SK-N-SH (cell line): ENCODE data around the gene SIRT5. TPM values are rescaled to one million over a fixed set of nuclear protein-coding genes. Genes with fewer than 3 reads are reported as not detected.

Source experiments
- CTCF ChIA-PET: fragments of 300-600, 350-600 bp; formaldehyde crosslinking; extraction: SDS; loops from one replicate; lab custom pipeline; 2021; lab: Yijun Ruan, JAX
- POLR2A ChIA-PET: fragments of 350-600 bp; sonication (Branson Sonifier 250); formaldehyde crosslinking; extraction: SDS; loops from one replicate; lab custom pipeline; 2020; ENCODE audit warnings: antibody characterized with exemption, inconsistent platforms; lab: Yijun Ruan, JAX
- DNase-seq: peaks from one replicate; pipeline ENCODE4 v3.0.0; 2012
- H2AFZ ChIP-seq: fragments of 200-600 bp; sonication (generic); 2 replicates; pipeline ENCODE4 v1.8.1; 2016; ENCODE audit warnings: antibody characterized with exemption, mild to moderate bottlenecking, low read depth
- H3F3A ChIP-seq: fragments of 200-600 bp; sonication (generic); replicated peaks from 2 replicates; pipeline ENCODE3; 2016; ENCODE audit warnings: antibody characterized with exemption, mild to moderate bottlenecking; ENCODE audit not compliant: insufficient read depth
- H3K27ac ChIP-seq, 2 experiments: fragments of 200-500 bp in 1 of 2; fragments of 200-600 bp in 1 of 2; sonication (Bioruptor generic) in 1 of 2; sonication (generic), shearing (Covaris generic) in 1 of 2; 2 replicates each; pipeline versions ENCODE4 v1.5.1 to v1.6.1; 2014 to 2016; ENCODE audit warnings: low read depth in 2 of 2, inconsistent platforms in 1 of 2, low read length in 1 of 2, mild to moderate bottlenecking in 1 of 2, mixed read lengths in 1 of 2
- H3K27me3 ChIP-seq: fragments of 200-600 bp; sonication (generic), shearing (Covaris generic); 2 replicates; pipeline ENCODE4 v1.6.1; 2016; ENCODE audit warnings: mixed run types; ENCODE audit not compliant: insufficient read depth
- H3K36me3 ChIP-seq, 2 experiments: fragments of 200-500 bp in 1 of 2; fragments of 200-600 bp in 1 of 2; sonication (Bioruptor generic) in 1 of 2; sonication (generic) in 1 of 2; replicated peaks in 1 of 2; 2 replicates each; pipeline versions ENCODE3 to v1.5.1; 2014 to 2016; ENCODE audit warnings: low read length in 1 of 2, mild to moderate bottlenecking in 1 of 2; ENCODE audit not compliant: insufficient read depth in 2 of 2, control insufficient read depth in 1 of 2
- H3K4me1 ChIP-seq, 2 experiments: fragments of 200-500 bp in 1 of 2; fragments of 200-600 bp in 1 of 2; sonication (Bioruptor generic) in 1 of 2; sonication (generic), shearing (Covaris generic) in 1 of 2; 2 replicates each; pipeline versions ENCODE4 v1.5.1 to v1.6.1; 2014 to 2016; ENCODE audit warnings: low read depth in 1 of 2, low read length in 1 of 2, mixed run types in 1 of 2; ENCODE audit not compliant: insufficient read depth in 2 of 2, control insufficient read depth in 1 of 2
- H3K4me2 ChIP-seq: fragments of 200-600 bp; sonication (generic), shearing (Covaris generic); 2 replicates; pipeline ENCODE4 v1.6.1; 2017; ENCODE audit warnings: mixed run types
- H3K4me3 ChIP-seq, 2 experiments: fragments of 200-500 bp in 1 of 2; fragments of 200-600 bp in 1 of 2; sonication (Bioruptor generic) in 1 of 2; sonication (generic), shearing (Covaris generic) in 1 of 2; 2 replicates each; pipeline versions ENCODE4 v1.5.1 to v1.8.1; 2014 to 2016; ENCODE audit warnings: low read depth in 2 of 2, inconsistent platforms in 1 of 2, low read length in 1 of 2, mild to moderate bottlenecking in 1 of 2, mixed read lengths in 1 of 2, moderate library complexity in 1 of 2
- H3K79me2 ChIP-seq: fragments of 200-600 bp; sonication (generic); 2 replicates; pipeline ENCODE4 v1.8.1; 2017; ENCODE audit warnings: mild to moderate bottlenecking; ENCODE audit not compliant: insufficient read depth
- H3K9ac ChIP-seq: fragments of 200-600 bp; sonication (generic); 2 replicates; pipeline ENCODE4 v1.6.1; 2017; ENCODE audit warnings: mixed run types
- H3K9me2 ChIP-seq: fragments of 200-600 bp; sonication (generic); 2 replicates; pipeline ENCODE4 v1.6.1; 2017; ENCODE audit warnings: mixed run types
- H3K9me3 ChIP-seq: fragments of 200-600 bp; sonication (generic); 2 replicates; pipeline ENCODE4 v1.6.1; 2017; ENCODE audit warnings: mixed run types, mild to moderate bottlenecking, moderate library complexity
- H4K20me1 ChIP-seq: fragments of 200-600 bp; sonication (generic); 2 replicates; pipeline ENCODE4 v1.6.1; 2017; ENCODE audit warnings: mild to moderate bottlenecking, mixed run types; ENCODE audit not compliant: insufficient read depth
- CHD2 ChIP-seq: fragments of 150-350 bp; IDR thresholded peaks from 2 replicates; pipeline ENCODE4 v1.6.1; 2018; ENCODE audit warnings: low read length; ENCODE audit not compliant: partially characterized antibody
- FOXM1 ChIP-seq: IDR thresholded peaks from 2 replicates; pipeline ENCODE4 v1.4.0; 2012; ENCODE audit warnings: low read depth, mild to moderate bottlenecking
- GATA2 ChIP-seq: sonication (generic); formaldehyde crosslinking; IDR thresholded peaks from 2 replicates; pipeline ENCODE4 v1.5.0; 2020; ENCODE audit warnings: mild to moderate bottlenecking, missing genetic modification reagents
- JUND ChIP-seq: IDR thresholded peaks from 2 replicates; pipeline ENCODE4 v1.4.0; 2012
- POLR2AphosphoS5 ChIP-seq: IDR thresholded peaks from 2 replicates; pipeline ENCODE4 v1.6.1; 2012; ENCODE audit warnings: low read depth, low read length
- REST ChIP-seq: IDR thresholded peaks from 2 replicates; pipeline ENCODE4 v1.6.1; 2012; ENCODE audit warnings: mild to moderate bottlenecking, low read depth, low read length, moderate library complexity
- RFX5 ChIP-seq: IDR thresholded peaks from 2 replicates; pipeline ENCODE4 v1.6.1; 2012; ENCODE audit warnings: mild to moderate bottlenecking, improper control_type of control experiment, low read length
- TAF1 ChIP-seq: IDR thresholded peaks from 2 replicates; pipeline ENCODE4 v1.6.1; 2012; ENCODE audit warnings: low read depth, mild to moderate bottlenecking, low read length, moderate library complexity, borderline replicate concordance
- YY1 ChIP-seq: IDR thresholded peaks from 2 replicates; pipeline ENCODE4 v1.4.0; 2012; ENCODE audit warnings: low read depth, mild to moderate bottlenecking
- WGBS: methylation state at CpG from one replicate; pipeline ENCODE4 v1.1.6; 2017; ENCODE audit warnings: low lambda C conversion rate; 5-methylcytosine and 5-hydroxymethylcytosine counted together
- polyA plus RNA-seq, 3 experiments: library from polyadenylated mRNA; depleted of rRNA; stranded (reverse); fragments of >200 nt; gene quantifications; 2 replicates each; pipeline ENCODE4 v1.2.3, GENCODE V29; 2012
- TF ChIP-seq, protein P1 (sequence below): IDR thresholded peaks from 2 replicates; pipeline ENCODE4; 2012

Gene SIRT5
- polyA plus RNA-seq, 1 of the 3 experiments (the other 2 are of a cell fraction), result 6.7 TPM

- DNase-seq, result no peak
- Histone ChIP-seq H3K4me3 (no peak overlapping the region), H3K4me2 (no peak overlapping the region), H3K9me2 (no peaks in the 10 kb centered on the region; the same call in 1 of the 2 replicates), H3K79me2 (no peaks in the 10 kb centered on the region), H3K9ac (no peak overlapping the region), H4K20me1 (no peaks in the 10 kb centered on the region), H3K4me1 (no peaks in the 10 kb centered on the region; a peak in 1 of 4 replicates), H3K9me3 (no peaks in the 10 kb centered on the region), H3K36me3 (peaks cover 62 to 80% of the 10 kb centered on the region in 2 experiments), H3K27ac (no peak overlapping the region), H3F3A (peaks cover 4% of the 10 kb centered on the region), H2AFZ (no peak overlapping the region), H3K27me3 (no peaks in the 10 kb centered on the region)
- ChIA-PET POLR2A (no interaction called here), CTCF (interaction anchor here (1.4 kb wide), 1 partner anchor 23 kb away, joined by 3 read pairs; the partner anchor contains the start of gene NOL7)
- WGBS, result 97% methylated on average over 4 of the region's 4 CpGs
- TF ChIP-seq YY1, result no peak
- no peak for TF ChIP-seq CHD2
- TF ChIP-seq POLR2AphosphoS5, result no peak
- no peak for TF ChIP-seq JUND
- no peak for TF ChIP-seq GATA2 (CRISPR knock-in tag)
- TF ChIP-seq, protein P1, sequence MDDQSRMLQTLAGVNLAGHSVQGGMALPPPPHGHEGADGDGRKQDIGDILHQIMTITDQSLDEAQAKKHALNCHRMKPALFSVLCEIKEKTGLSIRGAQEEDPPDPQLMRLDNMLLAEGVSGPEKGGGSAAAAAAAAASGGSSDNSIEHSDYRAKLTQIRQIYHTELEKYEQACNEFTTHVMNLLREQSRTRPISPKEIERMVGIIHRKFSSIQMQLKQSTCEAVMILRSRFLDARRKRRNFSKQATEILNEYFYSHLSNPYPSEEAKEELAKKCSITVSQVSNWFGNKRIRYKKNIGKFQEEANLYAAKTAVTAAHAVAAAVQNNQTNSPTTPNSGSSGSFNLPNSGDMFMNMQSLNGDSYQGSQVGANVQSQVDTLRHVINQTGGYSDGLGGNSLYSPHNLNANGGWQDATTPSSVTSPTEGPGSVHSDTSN, result no peak
- TF ChIP-seq REST, result no peak
- no peak for TF ChIP-seq TAF1
- TF ChIP-seq FOXM1, result no peak
Measured at GRCh38 chr6:13638626-13639025, 64.2 kb downstream of the SIRT5 start.

DNA sequence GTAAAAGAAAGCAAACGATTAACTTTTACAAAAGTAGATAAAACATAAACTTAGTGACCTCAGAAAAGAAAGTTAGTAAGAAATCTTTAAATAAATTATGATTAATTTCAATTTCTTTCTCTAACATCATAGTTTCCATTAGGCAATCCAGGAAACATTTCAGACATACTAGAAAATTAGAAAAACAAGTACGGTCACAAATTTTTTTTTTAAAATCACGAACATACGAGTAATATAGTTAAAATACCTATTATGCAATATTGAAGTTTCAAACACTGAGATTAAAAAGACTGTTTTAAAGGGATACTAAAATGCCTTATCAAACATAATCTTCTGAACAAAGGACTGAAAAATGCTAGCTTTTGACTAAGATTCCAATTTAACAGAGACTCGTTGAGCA, 66.9 kb downstream of the SIRT5 start:
- H3K4me1 ChIP-seq, result no peaks in the 10 kb centered on the region; a peak in 1 of 4 replicates
- H3K27ac ChIP-seq, result peak overlapping the region in 1 of 2 experiments; percentile 26; a peak in 1 of 4 replicates
- no peaks in the 10 kb centered on the region; the same call in 1 of the 2 replicates for H3K9me2 ChIP-seq
- 53% methylated on average over 5 of the region's 5 CpGs for WGBS
- no peaks in the 10 kb centered on the region for H4K20me1 ChIP-seq
- no peak for TF ChIP-seq POLR2AphosphoS5
- no peak for TF ChIP-seq RFX5
- no peak for TF ChIP-seq JUND
- H3K36me3 ChIP-seq, result peaks cover 62 to 82% of the 10 kb centered on the region in 2 experiments
- no peak overlapping the region for H3K4me3 ChIP-seq
- no peak overlapping the region for H2AFZ ChIP-seq
- no peaks in the 10 kb centered on the region for H3K9me3 ChIP-seq
- ChIA-PET POLR2A (no interaction called here), CTCF (interaction anchor here (0.6 to 1.5 kb wide), 2 partner anchors 18 to 26 kb away, joined by 3 to 8 read pairs; partner anchors contain the start of gene NOL7)
- no peaks in the 10 kb centered on the region for H3K27me3 ChIP-seq
- H3K9ac ChIP-seq, result no peak overlapping the region
- DNase-seq, result no peak
- no peak overlapping the region for H3K4me2 ChIP-seq
- H3K79me2 ChIP-seq, result 0 out of 2 replicates have a peak, but pooled peaks cover 3% of the 10 kb centered on the region
- peaks cover 4% of the 10 kb centered on the region for H3F3A ChIP-seq
